Measurements from ENCODE around the gene BMP2K.
A peak's percentile ranks its signal among the peaks of the same experiment; 100 is the strongest.
"Not testable (repeated sequence)": the region's sequence is repeated elsewhere in the genome, so short reads cannot be mapped to it uniquely, and the experiment has no call there.

The BMP2K gene

DNA sequence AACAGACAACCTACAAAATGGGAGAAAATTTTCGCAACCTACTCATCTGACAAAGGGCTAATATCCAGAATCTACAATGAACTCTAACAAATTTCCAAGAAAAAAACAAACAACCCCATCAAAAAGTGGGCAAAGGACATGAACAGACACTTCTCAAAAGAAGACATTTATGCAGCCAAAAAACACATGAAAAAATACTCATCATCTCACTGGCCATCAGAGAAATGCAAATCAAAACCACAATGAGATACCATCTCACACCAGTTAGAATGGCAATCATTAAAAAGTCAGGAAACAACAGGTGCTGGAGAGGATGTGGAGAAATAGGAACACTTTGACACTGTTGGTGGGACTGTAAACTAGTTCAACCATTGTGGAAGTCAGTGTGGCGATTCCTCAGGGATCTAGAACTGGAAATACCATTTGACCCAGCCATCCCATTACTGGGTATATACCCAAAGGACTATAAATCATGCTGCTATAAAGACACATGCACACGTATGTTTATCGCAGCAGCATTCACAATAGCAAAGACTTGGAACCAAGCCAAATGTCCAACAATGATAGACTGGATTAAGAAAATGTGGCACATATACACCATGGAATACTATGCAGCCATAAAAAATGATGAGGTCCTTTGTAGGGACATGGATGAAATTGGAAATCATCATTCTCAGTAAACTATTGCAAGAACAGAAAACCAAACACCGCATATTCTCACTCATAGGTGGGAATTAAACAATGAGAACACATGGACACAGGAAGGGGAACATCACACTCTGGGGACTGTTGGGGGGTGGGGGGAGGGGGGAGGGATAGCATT lies 19.7 kb downstream of the BMP2K start:
- DNase-seq (ENCODE audit: low read depth) = not testable (repeated sequence)

GRCh38 chr4:78796526-78796925 lies 20.4 kb downstream of the BMP2K start:
- no peak for DNase-seq (ENCODE audit: low read depth)

GRCh38 chr4:78797777-78798284 lies 21.7 kb downstream of the BMP2K start:
- DNase-seq (ENCODE audit: low read depth) = no peak

- DNase-seq (ENCODE audit: low read depth) = no peak
These were observed 23.7 kb downstream of the BMP2K start for GRCh38 chr4:78799551-78800495.

DNA sequence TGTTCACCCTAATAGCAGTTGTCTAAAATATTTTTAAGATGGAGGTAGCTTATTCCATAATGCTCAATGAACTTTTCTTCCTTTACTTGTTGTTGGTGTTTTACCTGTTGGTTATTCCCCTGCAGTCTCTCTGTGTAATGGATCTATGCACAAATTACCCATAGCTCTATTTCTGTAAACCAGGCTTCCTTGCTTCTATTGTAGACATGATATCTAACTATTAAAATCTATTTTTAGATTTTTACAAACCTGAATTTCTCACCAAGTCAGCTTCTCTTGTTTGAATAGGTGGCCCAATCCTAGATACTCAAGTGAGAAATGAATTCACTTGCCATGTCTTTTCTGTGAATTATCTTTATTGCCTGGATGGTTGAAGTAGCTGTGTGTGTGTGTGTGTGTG lies 24.8 kb downstream of the BMP2K start:
- no peak for DNase-seq (ENCODE audit: low read depth)

- DNase-seq (ENCODE audit: low read depth) = no peak
These were observed 27.8 kb downstream of the BMP2K start for GRCh38 chr4:78803983-78804382.

DNA sequence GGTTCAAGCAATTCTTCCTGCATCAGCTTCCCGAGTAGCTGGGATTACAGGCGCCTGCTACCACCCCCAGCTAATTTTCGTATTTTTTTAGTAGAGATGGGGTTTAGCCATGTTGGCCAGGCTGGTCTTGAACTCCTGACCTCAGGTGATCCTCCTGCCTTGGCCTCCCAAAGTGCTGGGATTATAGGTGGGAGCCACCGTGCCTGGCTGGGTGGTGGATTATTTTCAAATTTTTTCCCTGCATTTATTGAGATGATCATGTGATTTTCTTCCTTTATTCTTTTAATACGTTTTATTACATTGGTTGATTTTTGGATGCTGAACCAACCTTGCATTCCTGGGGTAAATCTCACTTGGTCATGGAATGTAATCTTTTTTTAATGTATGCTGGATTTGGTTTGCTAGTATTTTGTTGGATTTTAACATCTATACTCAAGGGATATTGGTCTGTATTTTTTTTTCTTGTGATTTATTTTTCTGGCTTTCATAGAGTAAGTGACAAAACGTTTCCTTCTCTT lies 30.9 kb downstream of the BMP2K start:
- DNase-seq (ENCODE audit: low read depth) = no peak

- no peak for DNase-seq (ENCODE audit: low read depth)
These were observed 33.1 kb downstream of the BMP2K start for GRCh38 chr4:78809295-78809694.

- DNase-seq (ENCODE audit: low read depth) = no peak
These were observed 34.0 kb downstream of the BMP2K start for GRCh38 chr4:78809928-78810835.

- no peak for DNase-seq (ENCODE audit: low read depth)
These were observed 34.9 kb downstream of the BMP2K start for GRCh38 chr4:78811034-78811433.

- no peak for DNase-seq (ENCODE audit: low read depth)
These were observed 42.5 kb downstream of the BMP2K start for GRCh38 chr4:78818530-78819079.

GRCh38 chr4:78824001-78824400 lies 47.9 kb downstream of the BMP2K start:
- DNase-seq (ENCODE audit: low read depth) = no peak

DNA sequence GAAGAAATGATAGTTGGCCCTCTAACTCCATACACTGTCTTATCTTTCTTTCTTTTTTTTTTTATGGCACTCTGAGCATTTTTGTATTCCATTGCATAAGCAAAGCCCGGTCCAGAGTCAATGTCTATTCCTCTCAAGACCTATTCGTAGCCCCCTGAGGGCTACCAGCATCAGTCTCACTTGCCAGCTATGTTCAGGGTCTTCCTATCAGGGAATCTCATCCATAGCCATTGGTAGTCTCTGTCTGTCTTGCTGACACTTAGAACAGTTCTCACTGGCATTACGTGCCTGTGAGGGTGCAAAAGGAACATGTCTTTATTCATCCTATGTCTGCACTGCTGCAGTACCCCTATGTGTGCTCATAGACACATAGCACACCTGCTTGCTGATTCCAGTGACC lies 51.0 kb downstream of the BMP2K start:
- no peak for DNase-seq (ENCODE audit: low read depth)

- peak; percentile 39 for DNase-seq (ENCODE audit: low read depth)
These were observed 53.1 kb downstream of the BMP2K start for GRCh38 chr4:78829296-78829695.

- not testable (repeated sequence) for DNase-seq (ENCODE audit: low read depth)
These were observed 63.5 kb downstream of the BMP2K start for GRCh38 chr4:78839676-78840075.

- not testable (repeated sequence) for DNase-seq (ENCODE audit: low read depth)
These were observed 64.1 kb downstream of the BMP2K start for GRCh38 chr4:78840286-78840685.

DNA sequence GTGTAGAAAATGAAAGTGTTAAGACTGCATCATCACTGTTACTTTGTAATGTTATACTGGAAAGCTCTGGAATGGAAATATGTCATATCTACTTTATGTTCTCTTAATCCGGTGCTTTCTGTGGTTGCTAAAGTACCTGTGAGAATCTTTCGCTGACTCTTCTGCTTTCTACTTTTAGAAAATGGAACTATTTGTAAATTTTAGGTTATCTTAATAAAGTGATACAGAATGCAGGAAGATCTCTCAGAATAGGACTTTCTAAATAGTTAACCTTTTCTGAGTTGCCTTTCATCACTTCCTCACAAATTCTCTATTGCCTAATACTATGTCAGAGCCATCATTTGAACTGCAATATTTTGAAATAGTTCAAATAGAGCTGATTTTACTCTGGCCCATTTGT lies 69.3 kb downstream of the BMP2K start:
- DNase-seq (ENCODE audit: low read depth) = peak; percentile 41

- peak; percentile 21 for DNase-seq (ENCODE audit: low read depth)
These were observed 70.1 kb downstream of the BMP2K start for GRCh38 chr4:78846258-78846657.

DNA sequence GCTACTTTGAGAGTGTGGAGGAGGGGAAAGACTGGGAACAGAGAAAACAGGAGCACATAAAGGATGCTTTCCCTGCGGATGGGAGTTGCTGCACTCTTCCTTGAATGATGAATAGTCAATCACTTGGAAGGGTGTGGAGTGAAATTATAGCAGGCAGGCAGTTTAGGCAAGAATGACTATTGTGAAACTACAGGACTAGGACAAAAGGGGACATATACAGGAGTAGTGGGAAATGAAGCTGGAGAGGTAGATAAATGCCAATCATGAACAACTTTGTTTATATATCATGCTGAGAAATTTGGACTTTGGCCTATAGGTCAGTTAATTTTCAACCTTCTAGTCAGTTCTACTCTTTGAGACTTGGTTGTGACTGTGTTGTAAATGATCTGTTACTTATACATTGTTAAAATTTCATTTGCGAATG lies 86.2 kb downstream of the BMP2K start:
- DNase-seq (ENCODE audit: low read depth) = no peak

DNA sequence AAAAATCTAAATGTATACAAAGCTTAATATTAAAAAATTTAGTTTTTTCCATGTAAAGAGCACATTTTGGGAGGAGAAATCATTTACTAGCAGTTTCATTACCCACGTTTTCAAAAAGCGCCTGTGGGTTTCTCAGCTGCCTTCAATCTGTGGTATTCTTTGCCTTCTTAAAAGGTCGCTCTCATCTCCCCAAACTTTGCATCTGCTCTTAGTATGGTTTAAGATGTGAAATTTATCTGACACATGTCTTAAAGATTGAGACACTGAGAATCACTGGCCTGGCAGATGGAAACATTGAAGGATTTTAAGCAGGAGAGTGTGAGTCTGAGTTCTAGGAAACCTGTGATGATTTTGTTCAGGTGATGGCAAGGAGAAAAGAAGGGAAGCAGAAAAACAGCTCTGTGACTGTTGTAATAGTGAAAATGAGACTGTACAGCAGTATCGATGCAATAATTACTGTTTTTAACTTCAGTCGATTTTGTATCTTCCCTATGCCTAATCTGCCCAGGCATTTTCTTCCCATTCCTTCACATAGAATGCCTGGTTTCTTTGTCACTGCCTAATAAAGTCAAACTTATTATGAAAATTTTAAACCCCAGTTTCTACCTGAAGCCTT lies 87.2 kb downstream of the BMP2K start:
- DNase-seq (ENCODE audit: low read depth) = no peak

- DNase-seq (ENCODE audit: low read depth) = no peak
These were observed 87.8 kb downstream of the BMP2K start for GRCh38 chr4:78863991-78864390.

Measured in iris pigment epithelial cell (primary cell).